Endothelial cell (in vitro differentiated cells): ENCODE data around the gene NUP160. TPM values are rescaled to one million over a fixed set of nuclear protein-coding genes. Genes with fewer than 3 reads are reported as not detected.

Experiments used
- DNase-seq: peaks from one replicate; pipeline ENCODE4 v3.0.0; 2021; ENCODE audit warnings: low spot score
- H3K27ac Mint-ChIP-seq: one replicate; pipeline ENCODE4 v1.8.0; 2021; ENCODE audit warnings: mixed read lengths, inconsistent platforms; ENCODE audit not compliant: unreplicated experiment
- H3K27me3 Mint-ChIP-seq: one replicate; pipeline ENCODE4 v1.8.0; 2021; ENCODE audit warnings: mild to moderate bottlenecking, moderate library complexity, mixed read lengths, inconsistent platforms; ENCODE audit not compliant: unreplicated experiment
- H3K36me3 Mint-ChIP-seq: one replicate; pipeline ENCODE4 v1.8.0; 2021; ENCODE audit warnings: mild to moderate bottlenecking, low read depth, mixed read lengths, inconsistent platforms; ENCODE audit not compliant: unreplicated experiment
- H3K4me1 Mint-ChIP-seq: one replicate; pipeline ENCODE4 v1.8.0; 2021; ENCODE audit warnings: mild to moderate bottlenecking, mixed read lengths, inconsistent platforms; ENCODE audit not compliant: unreplicated experiment
- H3K4me3 Mint-ChIP-seq: one replicate; pipeline ENCODE4 v1.8.0; 2021; ENCODE audit warnings: mild to moderate bottlenecking, mixed read lengths, inconsistent platforms; ENCODE audit not compliant: unreplicated experiment
- H3K9me3 Mint-ChIP-seq: one replicate; pipeline ENCODE4 v1.8.0; 2021; ENCODE audit warnings: mixed read lengths, inconsistent platforms; ENCODE audit not compliant: unreplicated experiment
- total RNA-seq: library from RNA; stranded (reverse); fragmentation: NEBNext Ultra II Directional; extraction: Animal tissue kit (Norgen Biotek cat#: 25700); gene quantifications from one replicate; pipeline ENCODE4 v1.2.1, GENCODE V29; 2021; ENCODE audit not compliant: unreplicated experiment
- TF ChIP-seq, protein P1 (sequence below): fragments of 200-600 bp; sonication (generic); IDR thresholded peaks from one replicate; pipeline ENCODE4 v1.5.0; 2021; ENCODE audit warnings: antibody characterized with exemption; ENCODE audit not compliant: unreplicated experiment

The NUP160 gene
- total RNA-seq, 1 donor from 2014 or later: 30.2 TPM

DNA sequence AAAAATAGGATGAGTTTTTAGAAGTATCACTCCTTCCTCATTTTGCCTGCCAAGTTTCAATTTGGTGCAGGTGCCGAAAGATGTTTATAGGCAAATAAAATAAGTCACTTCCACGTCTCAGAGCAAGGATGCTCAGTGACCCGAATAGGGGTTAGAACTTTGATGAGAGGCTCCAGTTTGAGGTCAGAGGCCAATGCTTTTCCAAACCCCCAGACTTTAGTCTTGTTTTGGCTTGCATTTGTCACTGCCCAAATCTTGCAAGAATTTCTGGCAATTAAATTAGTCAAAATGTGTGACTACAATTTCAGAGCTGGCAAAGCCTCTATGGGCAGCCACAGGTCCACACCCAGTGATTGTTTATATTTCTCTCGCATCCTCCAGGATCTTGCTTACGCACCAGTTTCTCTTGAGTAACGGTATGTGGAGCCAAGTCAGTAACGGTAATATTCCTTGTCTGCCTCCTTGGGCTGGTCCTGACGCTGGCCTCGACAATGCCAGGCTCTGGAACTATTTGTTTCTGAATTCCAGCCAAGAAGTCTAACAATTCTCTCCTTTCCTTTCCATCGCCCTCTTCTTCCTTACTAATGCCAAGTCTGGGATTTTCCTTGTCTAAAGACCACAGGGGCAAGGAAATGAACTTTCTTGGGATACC, 9.9 kb upstream of the NUP160 start:
- no peaks in the 10 kb centered on the region for H3K9me3 Mint-ChIP-seq
- H3K4me3 Mint-ChIP-seq: no peak overlapping the region
- H3K36me3 Mint-ChIP-seq: no peaks in the 10 kb centered on the region
- DNase-seq: no peak
- no peaks in the 10 kb centered on the region for H3K27me3 Mint-ChIP-seq
- no peak overlapping the region for H3K27ac Mint-ChIP-seq
- TF ChIP-seq, protein P1, sequence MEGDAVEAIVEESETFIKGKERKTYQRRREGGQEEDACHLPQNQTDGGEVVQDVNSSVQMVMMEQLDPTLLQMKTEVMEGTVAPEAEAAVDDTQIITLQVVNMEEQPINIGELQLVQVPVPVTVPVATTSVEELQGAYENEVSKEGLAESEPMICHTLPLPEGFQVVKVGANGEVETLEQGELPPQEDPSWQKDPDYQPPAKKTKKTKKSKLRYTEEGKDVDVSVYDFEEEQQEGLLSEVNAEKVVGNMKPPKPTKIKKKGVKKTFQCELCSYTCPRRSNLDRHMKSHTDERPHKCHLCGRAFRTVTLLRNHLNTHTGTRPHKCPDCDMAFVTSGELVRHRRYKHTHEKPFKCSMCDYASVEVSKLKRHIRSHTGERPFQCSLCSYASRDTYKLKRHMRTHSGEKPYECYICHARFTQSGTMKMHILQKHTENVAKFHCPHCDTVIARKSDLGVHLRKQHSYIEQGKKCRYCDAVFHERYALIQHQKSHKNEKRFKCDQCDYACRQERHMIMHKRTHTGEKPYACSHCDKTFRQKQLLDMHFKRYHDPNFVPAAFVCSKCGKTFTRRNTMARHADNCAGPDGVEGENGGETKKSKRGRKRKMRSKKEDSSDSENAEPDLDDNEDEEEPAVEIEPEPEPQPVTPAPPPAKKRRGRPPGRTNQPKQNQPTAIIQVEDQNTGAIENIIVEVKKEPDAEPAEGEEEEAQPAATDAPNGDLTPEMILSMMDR: no peak
- H3K4me1 Mint-ChIP-seq: no peaks in the 10 kb centered on the region

DNA sequence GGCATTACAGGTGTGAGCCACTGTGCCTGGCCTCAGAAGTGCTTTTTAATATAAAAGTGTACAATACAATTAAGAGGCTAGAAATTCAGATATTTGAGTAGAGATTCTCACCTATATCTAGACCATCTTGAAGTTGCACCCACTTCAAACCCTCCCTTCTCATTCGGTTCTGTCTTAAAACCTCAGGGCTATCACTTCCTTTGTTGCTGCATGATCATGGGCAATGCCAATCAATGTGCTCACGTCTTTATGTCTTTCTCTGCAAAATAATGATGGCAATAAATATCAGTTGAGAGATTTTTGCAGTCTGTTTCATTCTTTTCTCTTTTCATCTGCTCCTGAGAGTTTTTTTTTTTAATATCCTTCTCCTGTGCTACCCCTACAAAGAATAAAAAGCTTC, 9.3 kb upstream of the NUP160 start:
- Mint-ChIP-seq H3K36me3 (no peaks in the 10 kb centered on the region), H3K4me1 (no peaks in the 10 kb centered on the region), H3K4me3 (no peak overlapping the region), H3K27ac (no peak overlapping the region), H3K9me3 (no peaks in the 10 kb centered on the region), H3K27me3 (no peaks in the 10 kb centered on the region)
- DNase-seq: no peak
- TF ChIP-seq, protein P1: no peak

DNA sequence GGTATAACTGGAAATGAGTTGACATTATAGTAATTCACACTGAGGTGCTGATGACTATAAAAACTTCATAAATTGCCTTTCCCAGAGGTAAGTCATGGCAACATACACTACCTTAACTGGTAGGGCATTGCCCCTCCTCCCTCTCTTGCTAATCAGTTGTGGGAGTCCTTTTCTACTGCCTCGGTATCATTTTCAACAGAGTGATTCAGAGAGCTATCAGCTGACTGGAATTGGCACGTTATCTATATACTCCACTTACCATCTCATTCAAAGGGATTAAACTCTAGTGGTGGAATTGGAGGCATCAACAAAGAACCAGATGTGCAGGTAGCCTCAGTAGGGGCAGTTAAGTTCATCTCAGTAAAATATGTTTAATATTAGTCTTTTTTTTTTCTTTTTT, 8.0 kb upstream of the NUP160 start:
- Mint-ChIP-seq H3K4me1 (no peaks in the 10 kb centered on the region), H3K9me3 (no peaks in the 10 kb centered on the region), H3K36me3 (no peaks in the 10 kb centered on the region), H3K27me3 (no peaks in the 10 kb centered on the region), H3K4me3 (no peak overlapping the region), H3K27ac (no peak overlapping the region)
- DNase-seq: no peak
- TF ChIP-seq, protein P1: no peak

DNA sequence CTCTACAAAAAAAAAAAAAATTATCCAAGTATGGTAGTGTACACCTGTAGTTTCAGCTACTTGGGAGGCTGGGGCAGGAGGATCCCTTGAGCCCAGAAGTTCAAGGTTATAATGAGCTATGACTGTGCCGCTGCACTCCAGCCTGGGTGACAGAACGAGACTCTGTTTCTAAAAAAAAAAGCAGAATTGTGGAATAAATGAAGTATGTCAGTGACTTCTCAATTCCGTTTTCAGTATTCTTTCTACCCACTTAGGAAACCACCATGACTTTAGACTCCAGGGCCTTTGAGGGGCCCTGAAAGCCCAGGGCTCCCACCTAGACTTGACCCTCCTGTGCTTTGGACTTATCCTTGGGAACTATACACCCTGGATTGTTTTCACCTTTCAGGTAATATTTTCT, 6.5 kb upstream of the NUP160 start:
- H3K36me3 Mint-ChIP-seq: no peaks in the 10 kb centered on the region
- H3K27ac Mint-ChIP-seq: no peak overlapping the region
- no peaks in the 10 kb centered on the region for H3K27me3 Mint-ChIP-seq
- TF ChIP-seq, protein P1: no peak
- H3K9me3 Mint-ChIP-seq: no peaks in the 10 kb centered on the region
- no peak for DNase-seq
- H3K4me3 Mint-ChIP-seq: no peak overlapping the region
- peaks cover 6% of the 10 kb centered on the region for H3K4me1 Mint-ChIP-seq

DNA sequence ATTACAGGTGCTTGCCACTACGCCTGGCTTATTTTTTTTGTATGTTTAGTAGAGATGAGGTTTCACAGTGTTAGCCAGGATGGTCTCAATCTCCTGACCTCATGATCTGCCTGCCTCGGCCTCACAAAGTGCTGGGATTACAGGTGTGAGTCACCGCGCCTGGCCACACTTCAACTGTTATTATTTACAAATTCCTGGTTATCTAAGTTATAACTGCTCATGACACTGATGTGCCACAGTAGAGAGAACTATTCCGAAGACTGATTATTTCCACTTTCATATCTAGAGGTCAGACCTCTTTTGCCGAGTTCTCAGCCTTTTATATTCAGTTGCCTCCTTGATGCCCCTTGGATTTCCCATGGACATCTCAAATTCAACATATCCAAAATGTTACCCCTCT, 3.9 kb upstream of the NUP160 start:
- Mint-ChIP-seq H3K36me3 (no peaks in the 10 kb centered on the region), H3K4me3 (no peak overlapping the region), H3K4me1 (peaks cover 16% of the 10 kb centered on the region), H3K27me3 (peaks cover 2% of the 10 kb centered on the region), H3K9me3 (no peaks in the 10 kb centered on the region), H3K27ac (peak overlapping the region; percentile 22)
- TF ChIP-seq, protein P1: no peak
- DNase-seq: no peak
